ENCODE data around the gene ENTPD8.
A peak's percentile ranks its signal among the peaks of the same experiment; 100 is the strongest.

The ENTPD8 gene

GRCh38 chr9:137406085-137406760, 34.9 kb downstream of the ENTPD8 start:
- Histone ChIP-seq H3K4me1 (ENCODE audit: control insufficient read depth, low read depth, low read length) (no peaks in the 10 kb centered on the region), H3K27me3 (ENCODE audit: control insufficient read depth, insufficient read depth, low read length) (peaks cover 6% of the 10 kb centered on the region), H3K36me3 (ENCODE audit: control insufficient read depth, low read depth, low read length) (no peaks in the 10 kb centered on the region), H3K27ac (ENCODE audit: low read length) (no peak overlapping the region), H3K9ac (ENCODE audit: low read length) (no peak overlapping the region), H3K9me3 (ENCODE audit: control insufficient read depth, low read depth, low read length) (no peaks in the 10 kb centered on the region), H3K4me3 (ENCODE audit: low read length) (peak overlapping the region; percentile 33)

- Histone ChIP-seq H3K27me3 (ENCODE audit: control insufficient read depth, insufficient read depth, low read length) (peaks cover 6% of the 10 kb centered on the region), H3K9me3 (ENCODE audit: control insufficient read depth, low read depth, low read length) (no peaks in the 10 kb centered on the region), H3K36me3 (ENCODE audit: control insufficient read depth, low read depth, low read length) (no peaks in the 10 kb centered on the region), H3K27ac (ENCODE audit: low read length) (no peak overlapping the region), H3K4me3 (ENCODE audit: low read length) (no peak overlapping the region), H3K4me1 (ENCODE audit: control insufficient read depth, low read depth, low read length) (no peaks in the 10 kb centered on the region), H3K9ac (ENCODE audit: low read length) (no peak overlapping the region)
Observed at GRCh38 chr9:137405677-137406081, 35.5 kb downstream of the ENTPD8 start.

GRCh38 chr9:137404961-137405567, 36.1 kb downstream of the ENTPD8 start:
- H3K9me3 ChIP-seq (ENCODE audit: control insufficient read depth, low read depth, low read length) = no peaks in the 10 kb centered on the region
- H3K4me3 ChIP-seq (ENCODE audit: low read length) = no peak overlapping the region
- no peak overlapping the region for H3K9ac ChIP-seq (ENCODE audit: low read length)
- H3K36me3 ChIP-seq (ENCODE audit: control insufficient read depth, low read depth, low read length) = no peaks in the 10 kb centered on the region
- H3K27ac ChIP-seq (ENCODE audit: low read length) = no peak overlapping the region
- H3K4me1 ChIP-seq (ENCODE audit: control insufficient read depth, low read depth, low read length) = no peaks in the 10 kb centered on the region
- peaks cover 6% of the 10 kb centered on the region for H3K27me3 ChIP-seq (ENCODE audit: control insufficient read depth, insufficient read depth, low read length)

- no peak overlapping the region for H3K4me3 ChIP-seq (ENCODE audit: low read length)
- no peaks in the 10 kb centered on the region for H3K4me1 ChIP-seq (ENCODE audit: control insufficient read depth, low read depth, low read length)
- no peaks in the 10 kb centered on the region for H3K36me3 ChIP-seq (ENCODE audit: control insufficient read depth, low read depth, low read length)
- peaks cover 6% of the 10 kb centered on the region for H3K27me3 ChIP-seq (ENCODE audit: control insufficient read depth, insufficient read depth, low read length)
- H3K9me3 ChIP-seq (ENCODE audit: control insufficient read depth, low read depth, low read length) = no peaks in the 10 kb centered on the region
- no peak overlapping the region for H3K9ac ChIP-seq (ENCODE audit: low read length)
- no peak overlapping the region for H3K27ac ChIP-seq (ENCODE audit: low read length)
Observed at GRCh38 chr9:137403269-137403668, 37.9 kb downstream of the ENTPD8 start.

GRCh38 chr9:137402746-137403145, 38.4 kb downstream of the ENTPD8 start:
- H3K9ac ChIP-seq (ENCODE audit: low read length) = no peak overlapping the region
- no peaks in the 10 kb centered on the region for H3K36me3 ChIP-seq (ENCODE audit: control insufficient read depth, low read depth, low read length)
- H3K4me3 ChIP-seq (ENCODE audit: low read length) = no peak overlapping the region
- H3K9me3 ChIP-seq (ENCODE audit: control insufficient read depth, low read depth, low read length) = no peaks in the 10 kb centered on the region
- no peak overlapping the region for H3K27ac ChIP-seq (ENCODE audit: low read length)
- peaks cover 6% of the 10 kb centered on the region for H3K27me3 ChIP-seq (ENCODE audit: control insufficient read depth, insufficient read depth, low read length)
- H3K4me1 ChIP-seq (ENCODE audit: control insufficient read depth, low read depth, low read length) = no peaks in the 10 kb centered on the region

- H3K27ac ChIP-seq (ENCODE audit: low read length) = no peak overlapping the region
- H3K4me1 ChIP-seq (ENCODE audit: control insufficient read depth, low read depth, low read length) = no peaks in the 10 kb centered on the region
Observed at GRCh38 chr9:137398561-137399468, 42.3 kb downstream of the ENTPD8 start.

GRCh38 chr9:137397675-137398423, 43.3 kb downstream of the ENTPD8 start:
- Histone ChIP-seq H3K27ac (ENCODE audit: low read length) (no peak overlapping the region), H3K4me1 (ENCODE audit: control insufficient read depth, low read depth, low read length) (no peaks in the 10 kb centered on the region), H3K36me3 (ENCODE audit: control insufficient read depth, low read depth, low read length) (no peaks in the 10 kb centered on the region), H3K4me3 (ENCODE audit: low read length) (no peak overlapping the region), H3K27me3 (ENCODE audit: control insufficient read depth, insufficient read depth, low read length) (no peaks in the 10 kb centered on the region), H3K9me3 (ENCODE audit: control insufficient read depth, low read depth, low read length) (no peaks in the 10 kb centered on the region), H3K9ac (ENCODE audit: low read length) (no peak overlapping the region)

More at GRCh38 chr9:137398561-137399468, 42.3 kb downstream of the ENTPD8 start:
- no peaks in the 10 kb centered on the region for H3K36me3 ChIP-seq (ENCODE audit: control insufficient read depth, low read depth, low read length)
- H3K27me3 ChIP-seq (ENCODE audit: control insufficient read depth, insufficient read depth, low read length) = no peaks in the 10 kb centered on the region
- no peak overlapping the region for H3K4me3 ChIP-seq (ENCODE audit: low read length)
- no peaks in the 10 kb centered on the region for H3K9me3 ChIP-seq (ENCODE audit: control insufficient read depth, low read depth, low read length)
- no peak overlapping the region for H3K9ac ChIP-seq (ENCODE audit: low read length)

- H3K4me3 ChIP-seq (ENCODE audit: low read length) = no peak overlapping the region
- H3K27ac ChIP-seq (ENCODE audit: low read length) = no peak overlapping the region
- no peak overlapping the region for H3K9ac ChIP-seq (ENCODE audit: low read length)
- H3K36me3 ChIP-seq (ENCODE audit: control insufficient read depth, low read depth, low read length) = no peaks in the 10 kb centered on the region
- H3K9me3 ChIP-seq (ENCODE audit: control insufficient read depth, low read depth, low read length) = no peaks in the 10 kb centered on the region
- H3K27me3 ChIP-seq (ENCODE audit: control insufficient read depth, insufficient read depth, low read length) = no peaks in the 10 kb centered on the region
- no peaks in the 10 kb centered on the region for H3K4me1 ChIP-seq (ENCODE audit: control insufficient read depth, low read depth, low read length)
Observed at GRCh38 chr9:137396634-137397367, 44.4 kb downstream of the ENTPD8 start.

GRCh38 chr9:137396227-137396626, 44.9 kb downstream of the ENTPD8 start:
- H3K27me3 ChIP-seq (ENCODE audit: control insufficient read depth, insufficient read depth, low read length) = no peaks in the 10 kb centered on the region
- H3K36me3 ChIP-seq (ENCODE audit: control insufficient read depth, low read depth, low read length) = no peaks in the 10 kb centered on the region
- no peak overlapping the region for H3K27ac ChIP-seq (ENCODE audit: low read length)
- no peak overlapping the region for H3K4me3 ChIP-seq (ENCODE audit: low read length)
- no peak overlapping the region for H3K9ac ChIP-seq (ENCODE audit: low read length)
- no peaks in the 10 kb centered on the region for H3K9me3 ChIP-seq (ENCODE audit: control insufficient read depth, low read depth, low read length)
- H3K4me1 ChIP-seq (ENCODE audit: control insufficient read depth, low read depth, low read length) = no peaks in the 10 kb centered on the region

- Histone ChIP-seq H3K4me1 (ENCODE audit: control insufficient read depth, low read depth, low read length) (no peaks in the 10 kb centered on the region), H3K36me3 (ENCODE audit: control insufficient read depth, low read depth, low read length) (no peaks in the 10 kb centered on the region), H3K27me3 (ENCODE audit: control insufficient read depth, insufficient read depth, low read length) (no peaks in the 10 kb centered on the region), H3K9me3 (ENCODE audit: control insufficient read depth, low read depth, low read length) (no peaks in the 10 kb centered on the region), H3K27ac (ENCODE audit: low read length) (no peak overlapping the region), H3K4me3 (ENCODE audit: low read length) (no peak overlapping the region), H3K9ac (ENCODE audit: low read length) (no peak overlapping the region)
Observed at GRCh38 chr9:137395666-137396010, 45.5 kb downstream of the ENTPD8 start.
